ENCODE measurements around the gene KLHL42.
"Not testable (repeated sequence)": the region's sequence is repeated elsewhere in the genome, so short reads cannot be mapped to it uniquely, and the experiment has no call there.

DNA sequence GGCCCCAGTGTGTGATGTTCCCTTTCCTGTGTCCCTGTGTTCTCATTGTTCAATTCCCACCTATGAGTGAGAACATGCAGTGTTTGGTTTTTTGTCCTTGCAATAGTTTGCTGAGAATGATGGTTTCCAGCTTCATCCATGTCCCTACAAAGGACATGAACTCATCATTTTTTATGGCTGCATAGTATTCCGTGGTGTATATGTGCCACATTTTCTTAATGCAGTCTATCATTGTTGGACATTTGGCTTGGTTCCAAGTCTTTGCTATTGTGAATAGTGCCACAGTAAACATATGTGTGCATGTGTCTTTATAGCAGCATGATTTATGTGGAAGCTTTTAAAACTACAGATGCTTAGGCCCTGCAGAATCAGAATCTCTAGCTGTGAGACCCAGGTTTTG, 34.3 kb upstream of the KLHL42 start:
- TF ChIP-seq, protein P1, sequence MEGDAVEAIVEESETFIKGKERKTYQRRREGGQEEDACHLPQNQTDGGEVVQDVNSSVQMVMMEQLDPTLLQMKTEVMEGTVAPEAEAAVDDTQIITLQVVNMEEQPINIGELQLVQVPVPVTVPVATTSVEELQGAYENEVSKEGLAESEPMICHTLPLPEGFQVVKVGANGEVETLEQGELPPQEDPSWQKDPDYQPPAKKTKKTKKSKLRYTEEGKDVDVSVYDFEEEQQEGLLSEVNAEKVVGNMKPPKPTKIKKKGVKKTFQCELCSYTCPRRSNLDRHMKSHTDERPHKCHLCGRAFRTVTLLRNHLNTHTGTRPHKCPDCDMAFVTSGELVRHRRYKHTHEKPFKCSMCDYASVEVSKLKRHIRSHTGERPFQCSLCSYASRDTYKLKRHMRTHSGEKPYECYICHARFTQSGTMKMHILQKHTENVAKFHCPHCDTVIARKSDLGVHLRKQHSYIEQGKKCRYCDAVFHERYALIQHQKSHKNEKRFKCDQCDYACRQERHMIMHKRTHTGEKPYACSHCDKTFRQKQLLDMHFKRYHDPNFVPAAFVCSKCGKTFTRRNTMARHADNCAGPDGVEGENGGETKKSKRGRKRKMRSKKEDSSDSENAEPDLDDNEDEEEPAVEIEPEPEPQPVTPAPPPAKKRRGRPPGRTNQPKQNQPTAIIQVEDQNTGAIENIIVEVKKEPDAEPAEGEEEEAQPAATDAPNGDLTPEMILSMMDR (IDR thresholded peaks at IDR 0.05; ENCODE audit: low read length) = not testable (repeated sequence)
- TF ChIP-seq EZH2 (IDR thresholded peaks at IDR 0.05; ENCODE audit: borderline replicate concordance, low read length) = not testable (repeated sequence)

All from OCI-LY1 (cell line).